HepG2 (cell line): Measurements from ENCODE around the gene STK4. TPM values are rescaled to one million over a fixed set of nuclear protein-coding genes. Genes with fewer than 3 reads are reported as not detected.
A peak's percentile ranks its signal among the peaks of the same experiment; 100 is the strongest.

Experiments
- CEBPB ChIP-seq: IDR thresholded peaks from 2 replicates; pipeline ENCODE4 v1.6.1; 2011; ENCODE audit warnings: low read depth, low read length, improper control_type of control experiment, borderline replicate concordance
- FOXP1 ChIP-seq, 2 experiments: fragments of 450-650 bp in 1 of 2; IDR thresholded peaks; 2 replicates each; pipeline ENCODE4 v1.6.1; 2017 to 2018; ENCODE audit warnings: antibody characterized with exemption in 1 of 2
- PBX2 ChIP-seq: IDR thresholded peaks from 2 replicates; pipeline ENCODE4 v1.6.1; 2016; ENCODE audit warnings: control low read depth
- ZBTB4 ChIP-seq: sonication (generic); formaldehyde crosslinking; IDR thresholded peaks from 2 replicates; pipeline ENCODE4 v1.4.0; 2020; ENCODE audit warnings: missing genetic modification reagents, mild to moderate bottlenecking, borderline replicate concordance
- ZKSCAN1 ChIP-seq: fragments of 150-350 bp; IDR thresholded peaks from 2 replicates; pipeline ENCODE4 v1.6.1; 2014; ENCODE audit warnings: low read length
- ZNF276 ChIP-seq: sonication (generic); formaldehyde crosslinking; IDR thresholded peaks from 2 replicates; pipeline ENCODE4 v1.4.0; 2020; ENCODE audit warnings: mild to moderate bottlenecking, low read depth, missing genetic modification reagents
- ZNF383 ChIP-seq: sonication (generic); formaldehyde crosslinking; IDR thresholded peaks from 2 replicates; pipeline ENCODE4 v1.4.0; 2020; ENCODE audit warnings: missing genetic modification reagents, mild to moderate bottlenecking, borderline replicate concordance
- ZNF563 ChIP-seq: sonication (generic); formaldehyde crosslinking; IDR thresholded peaks from 2 replicates; pipeline ENCODE4 v1.8.0; 2022; ENCODE audit warnings: mild to moderate bottlenecking, moderate library complexity, missing genetic modification reagents
- ZNF576 ChIP-seq: sonication (generic); formaldehyde crosslinking; IDR thresholded peaks from 2 replicates; pipeline ENCODE4 v1.4.0; 2020; ENCODE audit warnings: mild to moderate bottlenecking, missing genetic modification reagents
- ZNF605 ChIP-seq: sonication (generic); formaldehyde crosslinking; IDR thresholded peaks from 2 replicates; pipeline ENCODE4 v1.8.0; 2022; ENCODE audit warnings: mild to moderate bottlenecking, missing genetic modification reagents
- ZNF607 ChIP-seq: sonication (generic); formaldehyde crosslinking; IDR thresholded peaks from 2 replicates; pipeline ENCODE4 v1.5.1; 2020; ENCODE audit warnings: missing genetic modification reagents, mild to moderate bottlenecking, borderline replicate concordance
- ZNF629 ChIP-seq: sonication (generic); formaldehyde crosslinking; conservative IDR thresholded peaks from 2 replicates; pipeline ENCODE4 v1.5.0; 2020; ENCODE audit warnings: missing genetic modification reagents
- ZNF749 ChIP-seq: sonication (generic); formaldehyde crosslinking; IDR thresholded peaks from 2 replicates; pipeline ENCODE4 v1.8.0; 2022; ENCODE audit warnings: mild to moderate bottlenecking, missing genetic modification reagents, moderate library complexity, borderline replicate concordance
- ZNF777 ChIP-seq: sonication (generic); formaldehyde crosslinking; IDR thresholded peaks from 2 replicates; pipeline ENCODE4 v1.4.0; 2020; ENCODE audit warnings: missing genetic modification reagents
- polyA plus RNA-seq, 8 experiments: library from polyadenylated mRNA; depleted of rRNA in 3 of 8; stranded (reverse) in 7 of 8; unstranded in 1 of 8; fragments of >200 nt; fragmentation: Illumina TruSeq in 4 of 8; extraction: Trizol in 4 of 8; gene quantifications; 2 replicates each; pipeline versions ENCODE4 v1.2.1 to v1.2.3, GENCODE V29; 2011 to 2016; ENCODE audit warnings: low read depth in 4 of 8, missing spikeins in 1 of 8, mixed read lengths in 1 of 8; ENCODE audit not compliant: insufficient read depth in 1 of 8
- total RNA-seq, 5 experiments: library from RNA; depleted of rRNA; stranded (reverse); fragments of >200 nt; fragmentation: Illumina TruSeq; extraction: Trizol; gene quantifications; 2 replicates each; pipeline ENCODE4 v1.2.3, GENCODE V29; 2016; ENCODE audit warnings: low read depth in 1 of 5
- TF ChIP-seq, protein P1 (sequence below): sonication (generic); formaldehyde crosslinking; IDR thresholded peaks from 2 replicates; pipeline ENCODE4 v1.4.0; 2020; ENCODE audit warnings: mild to moderate bottlenecking, low read depth, missing genetic modification reagents
- TF ChIP-seq, protein P2 (sequence below): sonication (generic); formaldehyde crosslinking; IDR thresholded peaks from 2 replicates; pipeline ENCODE4 v1.4.0; 2020; ENCODE audit warnings: missing genetic modification reagents, borderline replicate concordance

The STK4 gene
- total and polyA plus RNA-seq, 2 of the 13 experiments (the other 11 are each of a cell fraction or from before 2014, with no cell fraction given): 25.6 to 38.3 TPM

DNA sequence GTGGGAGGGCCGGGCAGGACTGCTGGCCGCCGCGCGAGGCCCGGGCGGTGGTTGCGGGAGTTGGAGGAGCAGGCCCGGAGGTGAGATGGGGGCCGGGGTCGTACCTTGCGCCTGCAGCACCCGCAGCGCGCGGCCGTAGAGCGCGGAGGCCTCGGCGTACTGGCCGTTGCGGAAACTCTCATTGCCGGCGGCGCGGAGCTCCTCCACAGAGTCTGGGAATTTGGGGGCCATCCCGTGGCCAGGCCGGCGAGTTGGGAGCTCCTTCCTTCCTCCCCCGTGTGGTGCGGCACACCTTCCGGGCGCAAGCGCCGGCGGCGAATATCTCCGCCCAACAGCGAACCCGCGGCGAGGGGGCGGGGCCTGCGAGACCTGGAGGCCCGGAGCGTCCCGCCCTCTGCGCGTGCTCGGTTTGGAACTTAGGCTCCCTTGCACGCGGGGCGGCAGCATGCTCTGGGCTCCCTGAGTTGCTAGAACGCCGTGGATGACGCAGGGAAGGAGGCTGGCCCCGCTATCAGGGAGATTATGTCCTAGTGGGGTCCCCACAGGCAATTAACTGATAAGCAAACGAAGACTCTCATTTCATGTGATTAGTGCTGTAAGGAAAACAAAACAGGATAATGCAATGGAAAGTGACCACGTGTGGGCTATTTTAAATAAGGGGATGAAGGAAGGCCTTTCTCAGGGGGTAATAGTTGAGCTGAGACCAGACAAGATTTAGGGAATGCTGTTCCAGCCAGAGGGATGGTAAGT is 6.0 kb upstream of the STK4 start, which contains the start of gene TOMM34 (continued):
- TF ChIP-seq, protein P1, sequence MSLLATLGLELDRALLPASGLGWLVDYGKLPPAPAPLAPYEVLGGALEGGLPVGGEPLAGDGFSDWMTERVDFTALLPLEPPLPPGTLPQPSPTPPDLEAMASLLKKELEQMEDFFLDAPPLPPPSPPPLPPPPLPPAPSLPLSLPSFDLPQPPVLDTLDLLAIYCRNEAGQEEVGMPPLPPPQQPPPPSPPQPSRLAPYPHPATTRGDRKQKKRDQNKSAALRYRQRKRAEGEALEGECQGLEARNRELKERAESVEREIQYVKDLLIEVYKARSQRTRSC (CRISPR knock-in tag): peak; percentile 91; the same call in 1 of the 2 replicates
- no peak for TF ChIP-seq ZNF383 (CRISPR knock-in tag)
- TF ChIP-seq ZNF629: 0 out of 2 replicates have a peak, but pooled peaks have one; percentile 18
- no peak for TF ChIP-seq ZKSCAN1
- peak; percentile 62; the same call in 1 of the 2 replicates for TF ChIP-seq ZNF576
- TF ChIP-seq ZNF605 (CRISPR knock-in tag): peak; percentile 100
- TF ChIP-seq, protein P2, sequence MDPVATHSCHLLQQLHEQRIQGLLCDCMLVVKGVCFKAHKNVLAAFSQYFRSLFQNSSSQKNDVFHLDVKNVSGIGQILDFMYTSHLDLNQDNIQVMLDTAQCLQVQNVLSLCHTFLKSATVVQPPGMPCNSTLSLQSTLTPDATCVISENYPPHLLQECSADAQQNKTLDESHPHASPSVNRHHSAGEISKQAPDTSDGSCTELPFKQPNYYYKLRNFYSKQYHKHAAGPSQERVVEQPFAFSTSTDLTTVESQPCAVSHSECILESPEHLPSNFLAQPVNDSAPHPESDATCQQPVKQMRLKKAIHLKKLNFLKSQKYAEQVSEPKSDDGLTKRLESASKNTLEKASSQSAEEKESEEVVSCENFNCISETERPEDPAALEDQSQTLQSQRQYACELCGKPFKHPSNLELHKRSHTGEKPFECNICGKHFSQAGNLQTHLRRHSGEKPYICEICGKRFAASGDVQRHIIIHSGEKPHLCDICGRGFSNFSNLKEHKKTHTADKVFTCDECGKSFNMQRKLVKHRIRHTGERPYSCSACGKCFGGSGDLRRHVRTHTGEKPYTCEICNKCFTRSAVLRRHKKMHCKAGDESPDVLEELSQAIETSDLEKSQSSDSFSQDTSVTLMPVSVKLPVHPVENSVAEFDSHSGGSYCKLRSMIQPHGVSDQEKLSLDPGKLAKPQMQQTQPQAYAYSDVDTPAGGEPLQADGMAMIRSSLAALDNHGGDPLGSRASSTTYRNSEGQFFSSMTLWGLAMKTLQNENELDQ (CRISPR knock-in tag): no peak
- peak; percentile 92; the same call in 1 of the 2 replicates for TF ChIP-seq ZBTB4 (CRISPR knock-in tag)
- TF ChIP-seq CEBPB: no peak
- peak; percentile 64; the same call in 1 of the 2 replicates for TF ChIP-seq ZNF777 (CRISPR knock-in tag)
- TF ChIP-seq PBX2 (CRISPR knock-in tag): no peak
- TF ChIP-seq ZNF276: peak; percentile 62
- no peak for TF ChIP-seq FOXP1 (IDR thresholded peaks at IDR 0.05)
- peak; percentile 30; the same call in 1 of the 2 replicates for TF ChIP-seq FOXP1 (CRISPR knock-in tag; IDR thresholded peaks at IDR 0.05)
- peak; percentile 98 for TF ChIP-seq ZNF563 (CRISPR knock-in tag)
- TF ChIP-seq ZNF749 (CRISPR knock-in tag): peak; percentile 99
- peak; percentile 100 for TF ChIP-seq ZNF607 (CRISPR knock-in tag)
